ENCODE data around the gene XCR1. TPM values are rescaled to one million over a fixed set of nuclear protein-coding genes. Genes with fewer than 3 reads are reported as not detected.

Gene XCR1
- total and polyA plus RNA-seq, 2 of the 8 experiments (the other 6 are each of a cell fraction or from before 2014, with no cell fraction given), result 0.53 TPM; not detected in 1

GRCh38 chr3:46076606-46077005 lies 49.3 kb upstream of the XCR1 start:
- no peak overlapping the region for H3K14ac ChIP-seq (ENCODE audit: insufficient read length)
- H2BK15ac ChIP-seq (ENCODE audit: low read length), result no peak overlapping the region
- peaks cover 3 to 8% of the 10 kb centered on the region in 2 experiments; a peak in 3 of 4 replicates for H3K9me3 ChIP-seq (ENCODE audit: insufficient read depth in 2 of 2, low read depth in 1 of 2, low read length in 1 of 2)
- H4K8ac ChIP-seq (ENCODE audit: extremely low read depth, insufficient read depth, low read length), result no peak overlapping the region
- H2BK120ac ChIP-seq (replicated peaks; ENCODE audit: low read depth, low read length), result no peak overlapping the region
- H4K20me1 ChIP-seq (replicated peaks in 1 of 2; ENCODE audit: control insufficient read depth in 1 of 2, insufficient read depth in 2 of 2, low read length in 2 of 2), result no peaks in the 10 kb centered on the region
- H3K4me2 ChIP-seq (ENCODE audit: insufficient read depth in 1 of 2, low read depth in 2 of 2, low read length in 2 of 2), result no peak overlapping the region
- H3K79me1 ChIP-seq (ENCODE audit: low read depth, low read length), result no peaks in the 10 kb centered on the region
- no peak overlapping the region for H2BK5ac ChIP-seq (ENCODE audit: low read depth, low read length)
- H3K18ac ChIP-seq (ENCODE audit: extremely low read depth, low read length), result no peak overlapping the region
- H4K5ac ChIP-seq (ENCODE audit: insufficient read length, low read depth, low read length), result no peak overlapping the region
- no peak overlapping the region for H2AFZ ChIP-seq (ENCODE audit: low read length)
- H2BK12ac ChIP-seq (ENCODE audit: low read depth, low read length), result no peak overlapping the region
- FAIRE-seq, result no peak
- POLR2A ChIA-PET (ENCODE audit: partially characterized antibody), result interaction anchor here (0.7 kb wide), 1 partner anchor 735 kb away, joined by 3 read pairs; no protein-coding TSS in a partner anchor
- no peak overlapping the region for H3K27ac ChIP-seq (ENCODE audit: low read depth, low read length)
- H3K79me2 ChIP-seq (ENCODE audit: control insufficient read depth in 1 of 2, insufficient read depth in 2 of 2, low read length in 2 of 2), result no peaks in the 10 kb centered on the region
- no peak overlapping the region for H3K56ac ChIP-seq (replicated peaks; ENCODE audit: insufficient read length, low read depth, low read length)
- no peaks in the 10 kb centered on the region for H3K36me3 ChIP-seq (ENCODE audit: control insufficient read depth in 2 of 4, insufficient read depth in 4 of 4, low read length in 3 of 4)
- H2AK5ac ChIP-seq (ENCODE audit: low read depth, low read length), result no peak overlapping the region
- TF ChIP-seq EGR1 (IDR thresholded peaks at IDR 0.05; ENCODE audit: borderline replicate concordance, low read depth, low read length) (no peak), RAD21 (IDR thresholded peaks at IDR 0.05 in 1 of 2, conservative IDR thresholded peaks at IDR 0.05 in 1 of 2; ENCODE audit: low read depth in 2 of 2, low read length in 2 of 2) (peak in 1 of 2 experiments; percentile 10; a peak in 1 of 4 replicates), POLR2A (IDR thresholded peaks at IDR 0.05; ENCODE audit: control extremely low read depth in 1 of 2, low read depth in 2 of 2, low read length in 2 of 2) (no peak)
- no peaks in the 10 kb centered on the region for H3K4me1 ChIP-seq (replicated peaks in 1 of 4; ENCODE audit: control insufficient read depth in 3 of 4, insufficient read depth in 4 of 4, low read length in 3 of 4)
- H3K23me2 ChIP-seq (ENCODE audit: low read depth, low read length), result no peaks in the 10 kb centered on the region
- H3K23ac ChIP-seq (ENCODE audit: insufficient read length), result no peak overlapping the region
- DNase-seq (ENCODE audit: low read depth in 1 of 2, low spot score in 2 of 2), result no peak
- H3K4me3 ChIP-seq (ENCODE audit: extremely low read depth in 1 of 4, insufficient read depth in 2 of 4, low read depth in 3 of 4, low read length in 4 of 4), result no peak overlapping the region
- H4K91ac ChIP-seq (replicated peaks; ENCODE audit: insufficient read length, low read length), result no peak overlapping the region
- no peak overlapping the region for H3K4ac ChIP-seq (replicated peaks; ENCODE audit: insufficient read length, low read depth, low read length)
- CTCF ChIA-PET (ENCODE audit: partially characterized antibody), result interaction anchor here (1.0 to 7.4 kb wide), 19 partner anchors 9 to 301 kb away, joined by 3 to 92 read pairs (median 5); partner anchors contain the start of gene CXCR6
- no peak overlapping the region for H3K9ac ChIP-seq (replicated peaks in 1 of 4; ENCODE audit: extremely low read depth in 1 of 4, low read depth in 3 of 4, low read length in 3 of 4)
- H3K27me3 ChIP-seq (replicated peaks in 1 of 4; ENCODE audit: control insufficient read depth in 3 of 4, extremely low read depth in 1 of 4, insufficient read depth in 3 of 4, low read length in 3 of 4), result no peaks in the 10 kb centered on the region
- H2BK20ac ChIP-seq (ENCODE audit: low read length), result no peak overlapping the region

All from H1 (cell line).